Muscle of leg (tissue), 11 donors: Measurements from ENCODE around the gene LRRC47. TPM values are rescaled to one million over a fixed set of nuclear protein-coding genes. Genes with fewer than 3 reads are reported as not detected.

Experiments
- DNase-seq: peaks from one replicate; pipeline ENCODE4 v3.0.0; 2013
- H3K27ac ChIP-seq: one replicate; pipeline ENCODE4 v1.5.1; 2013; ENCODE audit warnings: mild to moderate bottlenecking, low read length, control low read depth
- H3K27me3 ChIP-seq: one replicate; pipeline ENCODE4 v1.6.1; 2013; ENCODE audit warnings: low read length; ENCODE audit not compliant: control insufficient read depth, insufficient read depth
- H3K36me3 ChIP-seq: one replicate; pipeline ENCODE4 v1.6.1; 2013; ENCODE audit warnings: low read length; ENCODE audit not compliant: control insufficient read depth, insufficient read depth
- H3K4me1 ChIP-seq: one replicate; pipeline ENCODE4 v1.6.1; 2013; ENCODE audit warnings: low read length; ENCODE audit not compliant: control insufficient read depth, insufficient read depth
- H3K4me3 ChIP-seq: one replicate; pipeline ENCODE4 v1.5.1; 2013; ENCODE audit warnings: low read length, control low read depth
- H3K9me3 ChIP-seq: replicated peaks from 2 replicates; pipeline ENCODE4 v1.6.1; 2013; ENCODE audit warnings: low read depth, low read length; ENCODE audit not compliant: control insufficient read depth
- WGBS: methylation state at CpG from one replicate; pipeline ENCODE4 v1.1.5; 2013; ENCODE audit warnings: missing lambda C conversion rate; ENCODE audit not compliant: insufficient coverage; 5-methylcytosine and 5-hydroxymethylcytosine counted together
- polyA plus RNA-seq, 8 donors: library from polyadenylated mRNA; unstranded; fragments of 120-200 nt; gene quantifications; one replicate each; pipeline versions ENCODE4 v1.2.1 to v1.2.3, GENCODE V29; 2013; ENCODE audit warnings: inconsistent platforms in 1 of 8, low replicate concordance in 1 of 8; ENCODE audit not compliant: insufficient read length in 8 of 8, insufficient read depth in 1 of 8
- total RNA-seq: library from RNA; stranded (reverse); fragments of 120-200 nt; gene quantifications from one replicate; pipeline ENCODE4 v1.2.4, GENCODE V29; 2013

LRRC47 gene
- total and polyA plus RNA-seq, 9 donors = 34.4 to 56.1 (median 50.1) TPM

GRCh38 chr1:3828391-3828790 lies 32.1 kb upstream of the LRRC47 start:
- H3K36me3 ChIP-seq = peaks cover 80% of the 10 kb centered on the region
- H3K27ac ChIP-seq = no peak overlapping the region
- H3K9me3 ChIP-seq = no peaks in the 10 kb centered on the region
- no peak overlapping the region for H3K4me3 ChIP-seq
- 94% methylated on average over 5 of the region's 8 CpGs for WGBS
- DNase-seq = no peak
- no peaks in the 10 kb centered on the region for H3K4me1 ChIP-seq
- no peaks in the 10 kb centered on the region for H3K27me3 ChIP-seq

GRCh38 chr1:3827813-3828307 lies 31.6 kb upstream of the LRRC47 start:
- H3K36me3 ChIP-seq = peaks cover 85% of the 10 kb centered on the region
- no peak overlapping the region for H3K4me3 ChIP-seq
- no peak overlapping the region for H3K27ac ChIP-seq
- H3K27me3 ChIP-seq = no peaks in the 10 kb centered on the region
- DNase-seq = no peak
- no peaks in the 10 kb centered on the region for H3K9me3 ChIP-seq
- no peaks in the 10 kb centered on the region for H3K4me1 ChIP-seq
- WGBS = 84% methylated on average over 12 of the region's 14 CpGs

DNA sequence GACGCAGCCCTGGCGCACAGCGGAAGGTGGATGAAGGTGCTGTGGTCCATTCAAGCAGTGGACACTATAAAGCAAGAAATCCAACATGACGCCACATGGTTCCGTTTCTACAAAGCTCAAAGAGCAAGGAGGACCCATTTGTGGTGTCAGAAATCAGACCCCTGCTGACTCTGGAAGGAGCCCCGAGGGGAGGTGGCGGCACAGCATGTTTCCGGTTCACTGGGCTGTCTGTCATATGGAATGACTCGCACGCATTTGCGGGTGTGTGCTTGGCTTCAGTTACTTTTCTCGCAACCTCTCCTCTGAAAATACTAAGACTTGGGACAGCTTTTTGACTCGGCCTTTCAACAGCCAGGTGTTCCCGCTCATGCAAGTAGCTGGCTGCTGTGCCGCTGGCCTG lies 29.1 kb upstream of the LRRC47 start:
- WGBS = 79% methylated on average over 15 of the region's 15 CpGs
- no peak overlapping the region for H3K4me3 ChIP-seq
- DNase-seq = no peak
- peaks cover 18% of the 10 kb centered on the region for H3K4me1 ChIP-seq
- no peaks in the 10 kb centered on the region for H3K9me3 ChIP-seq
- H3K36me3 ChIP-seq = peaks cover 85% of the 10 kb centered on the region
- no peak overlapping the region for H3K27ac ChIP-seq
- H3K27me3 ChIP-seq = no peaks in the 10 kb centered on the region

DNA sequence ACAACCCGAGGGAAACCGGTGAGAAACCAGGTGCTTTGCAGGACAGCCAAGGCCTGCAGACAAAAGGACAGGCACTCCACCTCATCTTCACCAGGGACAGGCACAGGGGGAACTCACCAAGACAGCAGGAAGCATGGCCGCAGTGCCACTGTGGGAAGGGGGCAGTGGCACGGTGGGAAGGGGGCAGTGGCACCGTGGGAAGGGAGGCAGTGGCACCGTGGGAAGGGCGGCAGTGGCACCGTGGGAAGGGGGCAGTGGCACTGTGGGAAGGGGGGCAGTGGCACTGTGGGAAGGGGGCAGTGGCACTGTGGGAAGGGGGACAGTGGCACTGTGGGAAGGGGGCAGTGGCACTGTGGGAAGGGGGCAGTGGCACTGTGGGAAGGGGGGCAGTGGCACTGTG lies 28.4 kb upstream of the LRRC47 start:
- peaks cover 81% of the 10 kb centered on the region for H3K36me3 ChIP-seq
- peaks cover 24% of the 10 kb centered on the region for H3K4me1 ChIP-seq
- WGBS = 81% methylated on average over 5 of the region's 8 CpGs
- no peak overlapping the region for H3K27ac ChIP-seq
- H3K27me3 ChIP-seq = no peaks in the 10 kb centered on the region
- DNase-seq = no peak
- H3K9me3 ChIP-seq = no peaks in the 10 kb centered on the region
- no peak overlapping the region for H3K4me3 ChIP-seq

DNA sequence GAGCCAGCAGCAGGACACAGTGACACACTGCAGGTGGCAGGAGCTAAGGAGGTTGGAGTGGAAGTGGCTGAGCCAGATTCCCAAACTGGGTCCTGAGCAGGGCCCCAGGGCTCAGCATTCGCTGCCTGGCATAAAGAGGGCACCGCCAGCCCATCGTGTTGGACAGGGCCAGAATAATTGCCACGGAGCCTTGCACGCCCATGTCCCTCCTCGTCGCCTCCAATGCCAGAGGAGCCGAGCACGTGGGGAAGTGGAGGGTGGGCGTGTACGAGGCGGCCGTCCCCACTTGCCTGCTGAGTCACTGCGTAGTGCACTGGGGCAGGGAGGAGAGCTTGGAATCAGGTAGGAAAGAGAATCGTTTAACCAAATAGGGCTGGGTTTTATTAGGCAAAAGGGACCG lies 26.1 kb upstream of the LRRC47 start:
- H3K27me3 ChIP-seq = no peaks in the 10 kb centered on the region
- DNase-seq = no peak
- 77% methylated on average over 15 of the region's 16 CpGs for WGBS
- H3K36me3 ChIP-seq = peaks cover 63% of the 10 kb centered on the region
- H3K4me1 ChIP-seq = peaks cover 32% of the 10 kb centered on the region
- H3K27ac ChIP-seq = peak overlapping the region; percentile 79
- H3K9me3 ChIP-seq = no peaks in the 10 kb centered on the region
- H3K4me3 ChIP-seq = no peak overlapping the region

DNA sequence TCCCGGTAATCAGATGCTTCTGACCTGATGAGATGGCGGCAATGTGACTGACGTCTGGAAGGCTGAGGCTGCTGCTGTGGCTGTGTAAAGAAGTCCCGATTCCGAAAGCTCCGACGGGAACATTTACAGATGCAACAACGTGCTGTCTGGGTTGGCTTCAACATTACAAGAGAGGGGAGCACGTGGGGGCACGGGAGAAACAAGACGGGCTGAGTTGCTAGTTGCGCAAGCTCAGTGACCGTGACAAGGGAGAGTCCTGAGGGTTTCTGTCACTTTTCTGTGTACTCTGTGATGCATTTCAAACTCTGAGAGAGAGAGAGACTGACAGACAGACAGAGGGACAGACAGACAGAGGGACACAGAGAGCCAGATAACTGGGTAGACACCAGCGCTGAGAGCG lies 25.6 kb upstream of the LRRC47 start:
- WGBS = 87% methylated on average over 15 of the region's 15 CpGs
- peak overlapping the region; percentile 79 for H3K27ac ChIP-seq
- no peaks in the 10 kb centered on the region for H3K9me3 ChIP-seq
- no peaks in the 10 kb centered on the region for H3K27me3 ChIP-seq
- peaks cover 58% of the 10 kb centered on the region for H3K36me3 ChIP-seq
- no peak for DNase-seq
- no peak overlapping the region for H3K4me3 ChIP-seq
- H3K4me1 ChIP-seq = peaks cover 32% of the 10 kb centered on the region

DNA sequence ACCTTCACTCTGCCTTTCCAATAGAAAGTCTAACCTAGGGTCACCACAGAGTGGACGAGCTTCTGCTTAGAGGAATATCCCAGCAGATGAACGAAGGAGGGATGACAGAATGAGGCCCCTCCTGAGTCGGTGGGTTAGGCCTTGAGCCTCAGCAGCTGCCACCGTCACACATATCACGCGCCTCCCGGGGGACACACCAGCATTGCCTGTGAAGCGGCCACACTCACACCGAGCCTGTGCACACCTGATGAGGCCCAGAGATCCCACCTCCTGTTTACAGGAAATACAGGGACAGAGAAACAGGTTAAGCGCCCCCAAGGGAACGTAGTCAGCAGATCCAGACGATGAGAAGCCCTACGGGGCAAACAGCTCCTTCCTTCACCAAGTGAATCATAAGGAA lies 25.1 kb upstream of the LRRC47 start:
- Histone ChIP-seq H3K36me3 (peaks cover 53% of the 10 kb centered on the region), H3K27me3 (no peaks in the 10 kb centered on the region), H3K27ac (peak overlapping the region; percentile 79), H3K4me1 (peaks cover 32% of the 10 kb centered on the region), H3K9me3 (no peaks in the 10 kb centered on the region), H3K4me3 (no peak overlapping the region)
- WGBS = 73% methylated on average over 12 of the region's 13 CpGs
- peak; percentile 20 for DNase-seq

GRCh38 chr1:3821004-3821403 lies 24.7 kb upstream of the LRRC47 start:
- Histone ChIP-seq H3K36me3 (peaks cover 51% of the 10 kb centered on the region), H3K4me3 (no peak overlapping the region), H3K9me3 (no peaks in the 10 kb centered on the region), H3K4me1 (peaks cover 32% of the 10 kb centered on the region), H3K27me3 (no peaks in the 10 kb centered on the region), H3K27ac (peak overlapping the region; percentile 79)
- WGBS = 69% methylated on average over 6 of the region's 6 CpGs
- peak; percentile 66 for DNase-seq

GRCh38 chr1:3820316-3820715 lies 24.0 kb upstream of the LRRC47 start:
- no peak for DNase-seq
- no peaks in the 10 kb centered on the region for H3K9me3 ChIP-seq
- H3K4me3 ChIP-seq = no peak overlapping the region
- peaks cover 32% of the 10 kb centered on the region for H3K4me1 ChIP-seq
- peaks cover 48% of the 10 kb centered on the region for H3K36me3 ChIP-seq
- peak overlapping the region; percentile 60 for H3K27ac ChIP-seq
- H3K27me3 ChIP-seq = no peaks in the 10 kb centered on the region
- 90% methylated on average over 5 of the region's 8 CpGs for WGBS

GRCh38 chr1:3819771-3820200 lies 23.5 kb upstream of the LRRC47 start:
- H3K4me3 ChIP-seq = no peak overlapping the region
- DNase-seq = peak; percentile 27
- 50% methylated on average over 10 of the region's 10 CpGs for WGBS
- no peaks in the 10 kb centered on the region for H3K27me3 ChIP-seq
- peaks cover 32% of the 10 kb centered on the region for H3K4me1 ChIP-seq
- H3K9me3 ChIP-seq = no peaks in the 10 kb centered on the region
- peaks cover 50% of the 10 kb centered on the region for H3K36me3 ChIP-seq
- peak overlapping the region; percentile 51 for H3K27ac ChIP-seq
